Measurements from ENCODE around the gene FMN1.

GRCh38 chr15:32729700-32730395 lies 464.7 kb downstream of the FMN1 start:
- no peak for TF ChIP-seq CTCF (IDR thresholded peaks at IDR 0.05)
- TF ChIP-seq POLR2AphosphoS5 (IDR thresholded peaks at IDR 0.05), result no peak
- no peak for TF ChIP-seq POLR2A (IDR thresholded peaks at IDR 0.05)

All from upper lobe of left lung (tissue), 4 donors.